ENCODE results near the gene TRMT2A. TPM values are rescaled to one million over a fixed set of nuclear protein-coding genes. Genes with fewer than 3 reads are reported as not detected.

Gene TRMT2A
- total RNA-seq = 45.2 and 45.3 TPM in 2 replicates

GRCh38 chr22:20116951-20117632, at the start of gene TRMT2A:
TRMT2A (minus strand) TSS chr22:20117226; CDS start chr22:20116906, 320 bp downstream.

DNA sequence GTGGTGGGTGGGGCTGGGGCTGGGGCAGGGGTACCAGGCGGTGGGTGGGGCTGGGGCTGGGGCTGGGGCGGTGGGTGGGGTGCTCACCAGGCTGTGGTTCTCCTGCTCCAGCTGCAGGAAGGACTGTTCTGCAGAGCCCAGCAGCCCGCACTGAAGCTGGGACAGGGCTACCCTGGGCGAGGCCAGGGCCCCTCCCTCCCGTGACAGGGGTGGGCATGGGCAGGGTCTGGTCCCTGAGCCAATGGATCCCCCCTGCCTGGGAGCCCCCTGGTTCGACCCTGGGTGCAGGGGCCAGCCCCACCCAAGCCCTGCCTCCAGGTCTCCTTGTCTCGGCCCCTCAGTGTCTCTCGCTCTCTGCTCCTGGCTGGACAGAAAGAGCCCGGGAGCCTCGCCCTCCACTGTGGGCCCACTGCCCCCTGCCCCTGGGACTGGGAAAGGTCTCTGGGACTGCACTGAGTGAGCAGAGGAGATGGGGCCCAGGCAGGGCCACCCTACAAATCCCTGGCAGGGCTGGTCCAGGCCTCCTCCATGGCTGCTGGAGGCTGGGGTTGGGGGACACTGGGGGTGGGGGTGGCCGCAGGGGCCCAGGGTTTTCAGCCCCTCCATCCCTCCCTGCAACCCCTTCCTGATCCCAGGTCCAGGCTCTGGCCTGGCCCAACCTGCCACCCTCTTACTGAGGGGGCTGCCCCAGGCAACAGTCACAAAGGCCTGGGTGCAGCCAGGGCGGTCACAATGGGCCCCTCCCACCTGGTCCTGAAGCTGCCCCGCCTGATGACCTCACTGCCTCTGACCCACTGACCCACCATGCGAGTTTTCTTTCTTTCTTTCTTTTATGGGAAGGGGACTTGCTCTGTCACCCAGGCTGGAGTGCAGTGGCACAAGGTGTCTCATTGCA, 33.6 kb upstream of the TRMT2A start, which contains the start of gene CCDC188:
TSS of gene CCDC188 (minus strand) at position 675 of the 895 bp plus-strand sequence. CDS start at position 606, 69 bp downstream.

GRCh38 chr22:20131597-20131858, 14.5 kb upstream of the TRMT2A start, which contains the start of gene ZDHHC8:
ZDHHC8 (plus strand) TSS chr22:20131804; CDS start chr22:20131948, 144 bp downstream.

GRCh38 chr22:20115691-20116375, 1.2 kb downstream of the TRMT2A start, which contains the start of gene RANBP1:
RANBP1 (plus strand) TSS chr22:20116104; CDS start chr22:20116185, 81 bp downstream.

DNA sequence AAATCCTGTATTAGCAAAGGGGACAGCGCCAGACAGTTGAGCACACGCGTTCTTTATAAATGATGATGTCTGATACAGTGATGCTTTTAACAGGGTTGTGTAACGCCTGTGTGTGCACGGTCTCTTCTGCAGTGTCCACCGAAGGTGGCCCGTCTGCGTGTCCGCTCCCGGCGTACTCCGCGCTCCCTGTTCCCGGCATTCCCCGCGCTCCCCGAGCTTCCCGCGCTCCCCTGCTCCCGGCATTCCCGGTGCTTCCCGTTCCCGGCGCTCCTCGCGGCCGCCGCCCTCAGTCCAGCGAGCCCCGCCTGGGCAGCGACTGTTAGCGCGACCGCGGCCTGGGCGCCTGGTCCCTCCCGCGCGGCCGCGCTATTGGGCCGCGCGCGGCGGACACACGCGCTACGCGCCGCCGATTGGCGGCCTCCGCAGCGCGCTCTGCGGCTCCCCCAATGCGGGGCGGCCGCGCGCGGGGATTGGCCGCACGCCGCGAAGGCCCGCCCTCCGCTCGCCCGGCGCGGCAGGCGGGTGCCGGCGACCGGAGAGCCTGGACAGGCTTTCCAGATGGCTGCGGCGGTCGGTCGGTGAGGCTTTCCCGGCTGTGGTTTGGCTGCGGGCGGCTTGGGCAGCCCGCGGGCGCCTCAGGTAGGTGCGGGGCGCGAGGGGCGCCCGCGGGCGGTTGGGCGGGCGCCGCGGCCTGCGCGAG, 37.1 kb downstream of the TRMT2A start, which contains the start of gene DGCR8:
TSS of gene DGCR8 (plus strand) at position 497 of the 700 bp plus-strand sequence. CDS start 5,723 bp downstream, outside the sequence.

Other genes with a start within 250 kb of the TRMT2A start
- 210 and 308 TPM in 2 replicates for gene COMT, start 175.5 kb downstream of the TRMT2A start, total RNA-seq
- 23.4 and 25.9 TPM in 2 replicates for gene TXNRD2, start 175.4 kb downstream of the TRMT2A start, total RNA-seq
- 12.4 and 30.0 TPM in 2 replicates for gene ARVCF, start 100.4 kb downstream of the TRMT2A start, total RNA-seq
- 56.7 and 62.5 TPM in 2 replicates for gene TANGO2, start 96.1 kb downstream of the TRMT2A start, total RNA-seq
- gene DGCR8, start 37.0 kb downstream of the TRMT2A start, total RNA-seq = 26.5 and 32.9 TPM in 2 replicates
- gene RANBP1, start 1.1 kb downstream of the TRMT2A start, total RNA-seq = 303 and 588 TPM in 2 replicates
- 7.1 and 7.6 TPM in 2 replicates for gene ZDHHC8, start 14.6 kb upstream of the TRMT2A start, total RNA-seq
- gene CCDC188, start 33.8 kb upstream of the TRMT2A start, total RNA-seq = 1.5 and 2.3 TPM in 2 replicates
- gene RTN4R, start 151.1 kb upstream of the TRMT2A start, total RNA-seq = 0.77 and 1.00 TPM in 2 replicates
- 52.5 and 54.6 TPM in 2 replicates for gene DGCR6L, start 202.8 kb upstream of the TRMT2A start, total RNA-seq